Psoas muscle (tissue), 8 donors: ENCODE measurements around the gene KSR1. TPM values are rescaled to one million over a fixed set of nuclear protein-coding genes. Genes with fewer than 3 reads are reported as not detected.

ENCODE experiments used
- ATAC-seq, 4 donors: fragments of 200-7000 bp; cut with Tn5 transposase; one replicate each; pipeline ENCODE4 v1.9.1; 2020; ENCODE audit warnings: moderate library complexity in 3 of 4, mild to moderate bottlenecking in 2 of 4
- DNase-seq, 2 donors: peaks; one replicate each; pipeline ENCODE4 v3.0.0-alpha.2; 2020
- H3K27ac ChIP-seq: fragments of 200-600 bp; one replicate; pipeline ENCODE4 v1.8.0; 2022
- H3K27me3 ChIP-seq, 3 donors: fragments of 200-600 bp in 1 of 3; one replicate each; pipeline versions ENCODE4 v1.6.1 to v1.8.0; 2013 to 2022; ENCODE audit warnings: low read length in 2 of 3, mild to moderate bottlenecking in 2 of 3, moderate library complexity in 1 of 3; ENCODE audit not compliant: insufficient read depth in 3 of 3
- H3K36me3 ChIP-seq, 2 donors: fragments of 200-600 bp in 1 of 2; one replicate each; pipeline versions ENCODE4 v1.6.1 to v1.8.0; 2013 to 2022; ENCODE audit warnings: low read depth in 1 of 2, mild to moderate bottlenecking in 1 of 2, moderate library complexity in 1 of 2; ENCODE audit not compliant: insufficient read depth in 1 of 2
- H3K4me1 ChIP-seq: fragments of 200-600 bp; one replicate; pipeline ENCODE4 v1.8.0; 2022
- H3K4me3 ChIP-seq: fragments of 200-600 bp; one replicate; pipeline ENCODE4 v1.8.0; 2022; ENCODE audit warnings: mild to moderate bottlenecking
- H3K9me3 ChIP-seq: fragments of 200-600 bp; one replicate; pipeline ENCODE4 v1.8.0; 2022
- CTCF ChIP-seq: fragments of 200-600 bp; IDR thresholded peaks from one replicate; pipeline ENCODE4 v1.8.0; 2022; ENCODE audit warnings: antibody characterized with exemption
- WGBS, 3 donors: extraction: QIAGEN DNeasy Blood & Tissue Kit; methylation state at CpG; one replicate each; pipeline versions ENCODE4 v1.1.6 to v1.1.7; 2013; 5-methylcytosine and 5-hydroxymethylcytosine counted together
- intact Hi-C, 2 donors: fragments of 100-400 bp; cut with DNase I; formaldehyde crosslinking; loops; one replicate each; pipeline versions ENCODE4 v1.11.0 to v1.14.2; 2022
- polyA plus RNA-seq, 3 donors: library from polyadenylated mRNA; stranded (reverse); fragments of 200-250 nt; gene quantifications; one replicate each; pipeline ENCODE4 v1.2.3, GENCODE V29; 2013
- total RNA-seq, 4 donors: library from RNA; stranded (reverse); fragmentation: NEBNext Ultra II Directional in 2 of 4; extraction: Animal tissue kit (Norgen Biotek cat#: 25700) in 2 of 4; gene quantifications; one replicate each; pipeline versions ENCODE4 v1.2.1 to v1.2.4, GENCODE V29; 2021 to 2023
- donor health status: healthy with polysubstance abuse.
- donor health status: DM: no; HTN: no; CAD: no; lungs with moderate emphysema.
- donor health status: Bipolar disorder and iron deficiency.
- donor health status: healthy.
- donor health status: DM: yes; HTN: yes; CAD: no.
- donor health status: DM: no; HTN: no; CAD: no.
- donor health status: DM: no; HTN: no; CAD: no.
- donor health status: DM: yes; HTN: yes; CAD: no.

The KSR1 gene
- total and polyA plus RNA-seq, 7 donors = 7.8 to 93.0 (median 46.5) TPM

- 32 to 41% (median 37%) methylated on average over 10 of the region's 10 CpGs for WGBS, 3 donors
- Histone ChIP-seq H3K9me3 (no peaks in the 10 kb centered on the region), H3K4me1 (peaks cover 58% of the 10 kb centered on the region), H3K27ac (peak overlapping the region; percentile 94), H3K36me3 (peaks cover 0 to 3% of the 10 kb centered on the region in 2 donors), H3K4me3 (peak overlapping the region; percentile 68), H3K27me3 (no peaks in the 10 kb centered on the region)
- ATAC-seq (peak; percentile 60 to 85 (median 76)), DNase-seq (peak in 1 of 2 donors; percentile 52)
- TF ChIP-seq CTCF = no peak
- intact Hi-C loops = no loop called here
Measured at GRCh38 chr17:27577884-27578717, 121.9 kb downstream of the KSR1 start.

- no peak for DNase-seq
- peaks cover 52% of the 10 kb centered on the region for H3K4me1 ChIP-seq
Measured at GRCh38 chr17:27578718-27579085, 122.5 kb downstream of the KSR1 start.

GRCh38 chr17:27579304-27579703 is 123.1 kb downstream of the KSR1 start:
- peak overlapping the region; percentile 68 for H3K4me3 ChIP-seq
- H3K27ac ChIP-seq = peak overlapping the region; percentile 94
- TF ChIP-seq CTCF = no peak
- ATAC-seq = no peak
- peaks cover 0 to 15% of the 10 kb centered on the region in 2 donors for H3K36me3 ChIP-seq
- H3K4me1 ChIP-seq = peaks cover 46% of the 10 kb centered on the region
- no peaks in the 10 kb centered on the region for H3K27me3 ChIP-seq
- no peak for DNase-seq
- no peaks in the 10 kb centered on the region for H3K9me3 ChIP-seq
- WGBS, 3 donors = 95 to 96% (median 95%) methylated on average over 3 of the region's 3 CpGs
- intact Hi-C loops = no loop called here

More at GRCh38 chr17:27578718-27579085, 122.5 kb downstream of the KSR1 start:
- H3K4me3 ChIP-seq = peak overlapping the region; percentile 68
- no peaks in the 10 kb centered on the region for H3K27me3 ChIP-seq
- TF ChIP-seq CTCF = no peak
- peaks cover 0 to 9% of the 10 kb centered on the region in 2 donors for H3K36me3 ChIP-seq
- 50 to 75% (median 55%) methylated on average over 4 of the region's 4 CpGs for WGBS, 3 donors
- no peaks in the 10 kb centered on the region for H3K9me3 ChIP-seq
- intact Hi-C loops = no loop called here
- H3K27ac ChIP-seq = peak overlapping the region; percentile 94
- peak; percentile 51 to 59 (median 54) for ATAC-seq

- Histone ChIP-seq H3K36me3 (peaks cover 0 to 21% of the 10 kb centered on the region in 2 donors), H3K4me1 (peaks cover 43% of the 10 kb centered on the region), H3K27ac (peak overlapping the region; percentile 94), H3K4me3 (peak overlapping the region; percentile 34), H3K9me3 (no peaks in the 10 kb centered on the region), H3K27me3 (no peaks in the 10 kb centered on the region)
- WGBS, 3 donors = 69 to 79% (median 76%) methylated on average over 4 of the region's 4 CpGs
- no peak for DNase-seq
- TF ChIP-seq CTCF = no peak
- ATAC-seq = no peak
- intact Hi-C loops = no loop called here
Measured at GRCh38 chr17:27579897-27580321, 123.7 kb downstream of the KSR1 start.
